K562 (cell line): Measurements from ENCODE around the gene CYP51A1. TPM values are rescaled to one million over a fixed set of nuclear protein-coding genes. Genes with fewer than 3 reads are reported as not detected.

Source experiments
- BCOR ChIP-seq: fragments of 450-650 bp; IDR thresholded peaks from 2 replicates; pipeline ENCODE4 v1.6.1; 2016
- CBX2 ChIP-seq: fragments of 200-600 bp; sonication (generic); IDR thresholded peaks from one replicate; pipeline ENCODE4 v1.6.1; 2012; ENCODE audit warnings: mild to moderate bottlenecking, low read length, inconsistent platforms; ENCODE audit not compliant: insufficient read depth, poor library complexity, severe bottlenecking
- CHD1 ChIP-seq: fragments of 200-600 bp; sonication (generic); IDR thresholded peaks from one replicate; pipeline ENCODE4 v1.6.1; 2012; ENCODE audit warnings: mild to moderate bottlenecking, moderate library complexity, low read length, inconsistent platforms
- CHD4 ChIP-seq: fragments of 200-600 bp; sonication (generic); IDR thresholded peaks from 3 replicates; pipeline ENCODE4 v1.6.1; 2012; ENCODE audit warnings: low read depth, mild to moderate bottlenecking, mixed read lengths, low read length, inconsistent platforms; ENCODE audit not compliant: insufficient read depth, insufficient replicate concordance, poor library complexity, severe bottlenecking
- CREB3 ChIP-seq: fragments of 450-650 bp; conservative IDR thresholded peaks from 2 replicates; pipeline ENCODE4 v1.6.1; 2016; ENCODE audit warnings: missing genetic modification characterization, low read depth, mild to moderate bottlenecking, missing compliant biosample characterization, moderate library complexity
- FOXP4 ChIP-seq: sonication (generic); formaldehyde crosslinking; IDR thresholded peaks from 2 replicates; pipeline ENCODE4 v1.8.0; 2022; ENCODE audit warnings: mild to moderate bottlenecking, missing genetic modification reagents, borderline replicate concordance
- HDAC2 ChIP-seq: fragments of 450-650 bp; IDR thresholded peaks from 2 replicates; pipeline ENCODE4 v1.6.1; 2016; ENCODE audit warnings: mild to moderate bottlenecking
- HES1 ChIP-seq: fragments of 450-650 bp; IDR thresholded peaks from 2 replicates; pipeline ENCODE4 v1.6.1; 2016; ENCODE audit warnings: low read depth, mild to moderate bottlenecking, moderate library complexity
- HNRNPLL ChIP-seq: fragments of 200-400 bp; formaldehyde crosslinking; IDR thresholded peaks from 2 replicates; pipeline ENCODE4 v1.6.1; 2017; ENCODE audit warnings: low read length, low read depth, mild to moderate bottlenecking; ENCODE audit not compliant: poor library complexity, severe bottlenecking
- KDM5B ChIP-seq: fragments of 200-600 bp; sonication (generic); IDR thresholded peaks from 2 replicates; pipeline ENCODE4 v1.6.1; 2012; ENCODE audit warnings: low read depth, mild to moderate bottlenecking, moderate library complexity, low read length, control low read depth, inconsistent platforms; ENCODE audit not compliant: insufficient replicate concordance
- MCM7 ChIP-seq, 2 experiments: fragments of 450-650 bp; IDR thresholded peaks; 2 replicates each; pipeline ENCODE4 v1.6.1; 2016 to 2018
- MTF1 ChIP-seq: fragments of 250-450 bp; sonication (Bioruptor Pico); IDR thresholded peaks from 2 replicates; pipeline ENCODE4 v1.9.0; 2021; ENCODE audit warnings: moderate library complexity, mild to moderate bottlenecking, inconsistent platforms, borderline replicate concordance
- NFATC3 ChIP-seq: fragments of 450-650 bp; IDR thresholded peaks from 2 replicates; pipeline ENCODE4 v1.6.1; 2017; ENCODE audit warnings: mild to moderate bottlenecking
- POLR2H ChIP-seq: IDR thresholded peaks from 2 replicates; pipeline ENCODE4 v1.6.1; 2016; ENCODE audit warnings: missing genetic modification characterization, low read depth, mild to moderate bottlenecking, control low read depth, missing compliant biosample characterization, moderate library complexity
- SNIP1 ChIP-seq: fragments of 450-650 bp; IDR thresholded peaks from 2 replicates; pipeline ENCODE4 v1.7.1; 2017; ENCODE audit warnings: low read depth, mild to moderate bottlenecking
- SRSF1 ChIP-seq: fragments of 200-400 bp; formaldehyde crosslinking; IDR thresholded peaks from 2 replicates; pipeline ENCODE4 v1.6.1; 2017; ENCODE audit warnings: mild to moderate bottlenecking, low read depth, low read length, moderate library complexity
- STAT5A ChIP-seq: IDR thresholded peaks from 2 replicates; pipeline ENCODE4 v1.6.1; 2012; ENCODE audit warnings: low read length, inconsistent platforms, borderline replicate concordance
- U2AF1 ChIP-seq: fragments of 200-400 bp; formaldehyde crosslinking; optimal IDR thresholded peaks from 2 replicates; pipeline ENCODE3; 2017; ENCODE audit warnings: mild to moderate bottlenecking, low read depth, low read length, moderate library complexity
- ZNF277 ChIP-seq: fragments of 250-450 bp; sonication (Bioruptor Pico); IDR thresholded peaks from 2 replicates; pipeline ENCODE4 v1.8.0; 2022; ENCODE audit warnings: inconsistent platforms, mild to moderate bottlenecking, moderate library complexity, borderline replicate concordance
- ZNF717 ChIP-seq: fragments of 250-450 bp; sonication (Bioruptor Pico); IDR thresholded peaks from 2 replicates; pipeline ENCODE4 v1.5.0; 2021
- polyA plus RNA-seq, 8 experiments: library from polyadenylated mRNA; depleted of rRNA in 4 of 8; stranded (reverse) in 5 of 8; unstranded in 3 of 8; fragments of >200 nt; fragmentation: Nextera tagmentation in 2 of 8; fragmentation: Illumina TruSeq in 1 of 8; extraction: Ambion mirVana in 2 of 8; extraction: Trizol in 1 of 8; gene quantifications; 2 replicates each; pipeline versions ENCODE4 v1.2.1 to v1.2.3, GENCODE V29; 2011 to 2014; ENCODE audit warnings: inconsistent platforms in 1 of 8, missing spikeins in 1 of 8
- total RNA-seq, 7 experiments: library from RNA; depleted of rRNA in 6 of 7; stranded (reverse); fragments of >200 nt in 6 of 7; fragmentation: Illumina TruSeq in 2 of 7; extraction: Trizol in 2 of 7; gene quantifications; 2 replicates each; pipeline versions ENCODE4 v1.2.1 to v1.2.3, GENCODE V29; 2011 to 2021; ENCODE audit warnings: low replicate concordance in 1 of 7

CYP51A1 gene
- total and polyA plus RNA-seq, 9 of the 15 experiments (the other 6 are each of a cell fraction or from before 2014, with no cell fraction given) = 35.4 to 151 (median 80.3) TPM

GRCh38 chr7:92134271-92135051 is at the start of gene CYP51A1 (continued):
- TF ChIP-seq POLR2H (peak; percentile 85), NFATC3 (no peak; the same call in 1 of the 2 replicates), HDAC2 (peak; percentile 95), U2AF1 (peak; percentile 62), SRSF1 (no peak), CBX2 (no peak), STAT5A (no peak), CHD1 (no peak), HNRNPLL (peak; percentile 60), HES1 (peak; percentile 88), BCOR (peak; percentile 80), ZNF717 (no peak), SNIP1 (no peak), ZNF277 (CRISPR knock-in tag) (no peak), CHD4 (no peak), KDM5B (peak; percentile 93), MTF1 (CRISPR knock-in tag) (no peak), CREB3 (tag) (no peak), FOXP4 (CRISPR knock-in tag) (peak; percentile 69), MCM7 (IDR thresholded peaks at IDR 0.05) (no peak; a peak in 1 of 4 replicates)
